Inferior parietal cortex (tissue), 1 donor: ENCODE measurements around the gene C20orf96.
"Not testable (repeated sequence)": the region's sequence is repeated elsewhere in the genome, so short reads cannot be mapped to it uniquely, and the experiment has no call there.

Experiments
- DNase-seq: peaks from one replicate; pipeline ENCODE4 v3.0.0-alpha.2; 2016; ENCODE audit errors: extremely low spot score

The C20orf96 gene, protein sequence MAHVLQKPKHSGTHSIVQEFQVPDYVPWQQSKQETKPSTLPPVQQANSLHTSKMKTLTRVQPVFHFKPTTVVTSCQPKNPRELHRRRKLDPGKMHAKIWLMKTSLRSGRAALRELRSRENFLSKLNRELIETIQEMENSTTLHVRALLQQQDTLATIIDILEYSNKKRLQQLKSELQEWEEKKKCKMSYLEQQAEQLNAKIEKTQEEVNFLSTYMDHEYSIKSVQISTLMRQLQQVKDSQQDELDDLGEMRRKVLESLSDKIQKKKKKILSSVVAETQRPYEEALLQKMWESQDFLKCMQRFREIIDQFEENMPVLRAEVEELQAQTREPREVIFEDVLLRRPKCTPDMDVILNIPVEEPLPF

DNA sequence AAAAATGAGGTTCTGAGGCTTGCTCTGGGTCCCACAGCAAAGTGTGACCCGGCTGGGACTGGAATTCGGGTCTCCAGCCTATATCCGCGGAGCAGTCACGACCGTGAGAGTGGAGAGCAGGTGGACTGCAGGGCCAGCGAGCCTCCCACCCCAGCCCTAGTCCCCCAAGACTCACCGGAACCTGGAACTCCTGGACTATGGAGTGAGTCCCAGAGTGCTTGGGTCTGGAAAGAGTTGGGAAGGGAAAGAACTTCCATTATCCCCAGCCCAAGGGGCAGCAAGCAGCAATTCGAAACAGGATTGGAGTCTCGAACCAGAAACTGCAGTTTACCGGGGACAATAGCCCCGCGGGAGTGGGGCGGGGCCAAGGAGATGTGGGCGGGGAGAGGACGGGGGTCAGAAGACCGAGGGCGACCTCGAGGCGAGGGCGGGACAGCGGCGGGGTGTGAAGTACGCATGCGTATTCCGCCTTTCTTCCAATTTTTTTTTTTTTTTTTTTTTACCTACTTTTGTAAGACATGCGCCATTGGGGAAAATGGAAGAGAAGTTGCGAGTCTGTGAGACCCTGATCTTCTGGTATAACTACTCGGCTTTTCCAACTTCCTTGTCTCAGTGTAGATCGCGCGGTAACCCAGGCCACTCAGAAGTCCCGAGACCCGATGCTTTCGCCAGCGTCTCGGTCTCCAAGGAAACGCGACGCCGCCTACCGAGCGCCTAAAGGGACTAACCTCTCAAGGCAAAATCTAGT lies at the start of gene C20orf96:
TSS of gene C20orf96 (minus strand) at position 667 of the 748 bp plus-strand sequence. CDS start at position 527, 140 bp downstream.
- DNase-seq: peak; percentile 93

- DNase-seq: not testable (repeated sequence)
Observed at GRCh38 chr20:336040-336439, 45.5 kb upstream of the C20orf96 start.

DNA sequence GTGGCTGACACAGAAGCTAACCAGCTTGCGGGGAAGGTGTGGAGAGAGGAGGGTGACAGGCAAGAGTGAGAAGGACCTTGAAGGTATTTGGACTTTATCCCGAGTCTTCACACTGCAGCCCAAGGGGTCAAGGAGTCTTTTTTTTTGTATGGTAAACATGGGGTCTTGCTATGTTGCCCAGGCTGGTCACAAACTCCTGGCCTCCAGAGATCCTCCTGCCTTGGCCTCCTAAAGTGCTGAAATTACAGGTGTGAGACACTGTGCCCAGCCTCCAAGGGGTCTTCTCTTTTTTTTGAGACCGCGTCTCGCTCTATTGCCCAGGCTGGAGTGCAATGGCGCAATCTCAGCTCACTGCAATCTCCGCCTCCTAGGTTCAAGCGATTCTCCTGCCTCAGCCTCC lies 44.0 kb upstream of the C20orf96 start:
- no peak for DNase-seq

- DNase-seq: peak; percentile 77
Observed at GRCh38 chr20:330233-331149, 39.9 kb upstream of the C20orf96 start.

GRCh38 chr20:329851-330232 lies 39.3 kb upstream of the C20orf96 start:
- DNase-seq: no peak

DNA sequence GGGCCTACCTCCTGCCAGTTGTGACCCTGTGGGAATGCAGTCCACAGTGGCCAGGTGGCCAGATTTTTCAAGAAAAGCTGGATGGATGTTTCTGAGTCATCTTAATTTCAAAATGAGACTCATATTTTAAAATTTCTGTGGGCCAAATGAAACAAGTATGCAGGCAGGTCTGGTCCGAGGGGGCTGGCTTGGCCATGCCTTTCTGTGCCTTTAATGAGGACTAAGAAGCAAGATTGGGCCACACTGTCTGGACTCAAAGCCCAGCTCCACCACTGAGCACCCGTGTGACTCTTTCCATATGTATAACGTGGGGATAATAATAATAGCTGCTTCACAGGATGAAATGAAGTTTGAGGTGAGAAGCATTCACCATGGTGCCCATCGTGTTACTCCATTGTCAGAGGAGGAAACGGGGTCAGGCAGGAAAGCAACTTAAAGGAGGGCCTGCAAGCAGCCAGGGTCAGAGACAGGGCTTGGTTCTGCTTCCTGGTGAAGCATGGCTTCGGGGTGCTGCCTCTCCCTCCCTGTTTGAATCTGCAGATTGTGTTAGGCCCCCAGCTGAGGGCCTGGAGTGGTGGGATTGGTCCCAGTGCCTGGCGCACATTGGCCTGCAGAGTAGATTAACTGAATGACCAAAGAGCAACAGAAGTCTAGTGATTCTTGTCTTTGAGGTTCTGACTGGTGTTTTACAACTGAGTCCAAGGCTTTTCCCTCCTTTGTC lies 38.6 kb upstream of the C20orf96 start:
- no peak for DNase-seq

DNA sequence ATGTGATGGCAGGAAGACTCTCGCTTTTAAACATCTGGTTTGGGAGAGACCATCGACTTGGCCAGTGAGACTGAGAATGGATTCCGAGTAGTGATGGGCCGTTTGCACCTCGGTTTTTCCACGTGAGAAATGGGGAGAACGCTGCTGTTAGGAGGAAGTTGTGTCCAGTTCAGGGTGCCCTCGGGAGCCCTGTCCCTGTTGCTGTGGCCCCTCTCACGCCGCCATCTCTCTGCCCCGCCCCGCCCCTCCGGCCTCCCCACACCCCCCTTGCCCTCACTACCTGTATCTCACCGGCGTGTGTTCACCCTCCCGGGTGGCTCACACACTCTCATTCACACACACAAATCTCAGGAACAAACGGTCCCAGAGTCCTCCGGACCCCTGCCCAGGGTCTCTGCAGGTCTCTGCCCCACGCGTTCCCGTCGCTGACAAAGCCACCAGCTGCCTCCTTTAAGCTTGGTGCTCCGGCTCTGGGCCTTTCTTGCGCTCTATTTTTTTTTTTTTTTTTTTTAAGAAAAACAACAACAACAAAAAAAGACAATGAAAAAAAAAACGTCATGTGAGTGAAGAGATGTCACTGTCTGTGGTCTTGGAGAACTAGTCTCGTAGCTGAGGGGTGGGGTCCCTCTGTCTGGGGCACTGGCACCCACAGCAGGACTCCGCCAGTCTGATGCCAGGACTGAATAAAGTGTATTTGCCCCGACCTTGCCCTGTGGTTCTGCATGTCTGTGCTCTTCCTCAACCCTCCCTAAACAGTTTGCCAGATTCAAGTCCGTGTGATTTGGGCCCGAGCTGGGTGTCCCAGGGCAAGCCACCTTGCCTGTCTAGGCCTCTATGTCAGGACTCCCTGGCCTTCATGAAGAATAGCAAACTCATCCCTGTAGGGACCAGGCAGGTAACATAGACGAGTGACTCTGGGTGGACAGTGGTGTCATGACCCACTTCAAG lies 37.8 kb upstream of the C20orf96 start:
- DNase-seq: no peak

DNA sequence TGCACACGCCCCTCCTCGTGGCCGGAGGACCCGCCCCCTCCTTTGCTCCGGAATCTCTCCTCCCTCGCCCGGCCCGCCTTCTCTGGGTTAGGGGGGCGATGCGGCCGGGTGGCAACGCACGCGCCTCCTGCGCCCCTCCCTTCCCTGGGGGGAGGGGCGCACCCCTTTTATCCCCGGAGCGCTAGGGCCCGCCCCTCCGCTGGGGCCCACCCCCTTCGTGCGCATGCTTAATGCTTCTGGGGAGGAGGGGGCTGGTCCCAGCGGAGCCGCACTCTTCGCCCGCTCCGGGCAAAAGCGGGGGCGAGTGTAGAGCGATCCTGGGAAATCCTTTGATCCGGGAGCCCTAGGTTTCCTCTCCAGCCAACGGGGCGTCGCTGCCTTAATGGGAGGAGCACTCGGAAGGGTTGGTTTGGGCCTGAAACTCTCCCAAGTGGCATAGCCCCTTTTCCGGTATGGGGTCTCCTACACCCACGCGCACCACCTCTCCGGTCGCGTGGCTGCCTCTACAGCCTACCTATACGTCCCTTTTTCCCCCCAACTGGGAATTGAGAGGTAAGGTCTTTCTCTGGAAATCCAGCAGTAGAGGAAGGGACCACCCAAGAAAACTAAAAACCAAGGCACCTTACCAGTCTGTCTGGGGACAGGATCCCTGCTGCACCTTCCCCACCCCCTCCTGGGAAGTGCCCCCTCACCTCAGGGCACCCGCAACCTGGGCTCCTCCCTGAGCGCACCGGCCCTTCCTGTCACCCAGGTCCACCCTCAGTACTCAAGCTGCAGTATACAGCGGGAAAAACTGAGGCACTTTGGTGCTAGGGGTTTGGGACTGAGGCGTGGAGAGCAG lies 36.9 kb upstream of the C20orf96 start:
- peak; percentile 87 for DNase-seq

GRCh38 chr20:326645-327185 lies 36.2 kb upstream of the C20orf96 start:
- DNase-seq: peak; percentile 12

DNA sequence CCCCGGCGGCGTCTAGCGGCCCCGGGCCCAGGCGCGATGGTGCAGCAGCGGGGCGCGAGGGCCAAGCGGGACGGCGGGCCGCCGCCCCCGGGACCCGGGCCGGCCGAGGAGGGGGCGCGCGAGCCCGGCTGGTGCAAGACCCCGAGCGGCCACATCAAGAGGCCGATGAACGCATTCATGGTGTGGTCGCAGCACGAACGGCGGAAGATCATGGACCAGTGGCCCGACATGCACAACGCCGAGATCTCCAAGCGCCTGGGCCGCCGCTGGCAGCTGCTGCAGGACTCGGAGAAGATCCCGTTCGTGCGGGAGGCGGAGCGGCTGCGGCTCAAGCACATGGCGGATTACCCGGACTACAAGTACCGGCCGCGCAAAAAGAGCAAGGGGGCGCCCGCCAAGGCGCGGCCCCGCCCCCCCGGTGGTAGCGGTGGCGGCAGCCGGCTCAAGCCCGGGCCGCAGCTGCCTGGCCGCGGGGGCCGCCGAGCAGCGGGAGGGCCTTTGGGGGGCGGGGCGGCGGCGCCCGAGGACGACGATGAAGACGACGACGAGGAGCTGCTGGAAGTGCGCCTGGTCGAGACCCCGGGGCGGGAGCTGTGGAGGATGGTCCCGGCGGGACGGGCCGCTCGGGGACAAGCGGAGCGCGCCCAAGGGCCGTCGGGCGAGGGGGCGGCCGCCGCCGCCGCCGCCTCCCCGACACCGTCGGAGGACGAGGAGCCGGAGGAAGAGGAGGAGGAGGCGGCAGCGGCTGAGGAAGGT lies 35.5 kb upstream of the C20orf96 start:
- peak; percentile 32 for DNase-seq

GRCh38 chr20:325045-325888 lies 34.7 kb upstream of the C20orf96 start, which contains the start of gene SOX12:
TSS of gene SOX12 (plus strand) at chr20:325552. CDS start at chr20:325925, 373 bp downstream.
- DNase-seq: peak; percentile 91

DNA sequence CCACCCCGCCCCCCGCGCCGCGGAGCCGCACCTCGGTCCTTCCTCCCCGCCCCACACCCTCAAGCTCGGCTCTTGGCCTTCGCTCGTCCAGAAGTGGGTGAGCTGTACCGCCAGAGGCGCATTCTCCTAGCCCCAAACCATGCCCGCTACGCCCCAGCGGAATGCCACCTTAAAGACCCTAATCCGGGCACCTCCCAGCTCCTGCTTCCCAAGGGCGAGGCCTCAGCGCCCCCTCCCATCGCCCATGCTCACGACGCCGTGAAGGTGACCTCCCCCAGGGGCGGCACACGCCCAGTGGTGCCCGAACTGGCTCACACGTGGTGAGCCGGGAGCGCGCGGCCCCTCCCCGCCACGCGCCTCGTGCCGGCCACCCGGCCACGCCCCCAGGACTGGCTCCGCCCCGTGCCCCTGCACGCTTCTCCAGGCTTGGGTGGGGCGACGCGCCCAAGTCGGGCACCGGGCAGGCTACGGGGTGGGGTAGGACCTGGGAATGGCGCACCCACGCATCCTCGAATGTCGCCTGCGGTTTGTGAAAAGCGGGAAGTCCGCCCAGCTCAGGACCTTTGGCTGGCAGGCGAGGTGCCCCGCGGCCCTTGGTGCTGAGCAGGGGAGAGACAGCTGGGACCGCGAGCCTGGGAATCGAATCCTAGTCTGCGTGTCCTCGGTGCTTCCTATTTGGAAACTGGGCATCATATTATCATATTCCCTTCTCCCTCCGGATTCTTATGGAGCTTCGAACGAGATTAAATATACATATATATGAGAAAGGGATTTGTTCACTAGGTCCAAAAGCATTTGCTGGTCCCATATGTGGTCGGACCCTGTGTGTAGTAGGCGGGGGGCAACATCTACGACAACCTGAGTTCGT lies 33.9 kb upstream of the C20orf96 start:
- peak; percentile 76 for DNase-seq

GRCh38 chr20:316316-317068 lies 25.9 kb upstream of the C20orf96 start:
- DNase-seq: no peak

DNA sequence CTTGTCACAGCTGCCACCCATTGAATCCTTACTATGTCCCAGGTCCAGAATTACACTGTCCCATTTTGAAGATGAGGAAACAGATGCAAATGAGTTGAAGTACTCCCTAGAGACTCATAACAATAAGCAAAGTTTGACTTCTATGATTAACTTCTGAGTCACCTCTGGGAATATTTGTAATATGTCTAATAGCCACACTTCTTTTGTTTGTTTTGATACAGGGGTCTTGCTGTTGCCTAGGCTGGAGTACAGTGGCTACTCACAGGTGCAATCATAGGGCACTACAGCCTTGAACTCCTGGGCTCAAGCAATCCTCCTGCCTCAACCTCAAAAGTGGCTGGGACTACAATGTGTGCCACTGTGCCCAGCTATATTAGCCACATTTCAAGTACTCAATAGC lies 23.4 kb upstream of the C20orf96 start:
- no peak for DNase-seq

- no peak for DNase-seq
Observed at GRCh38 chr20:313402-313801, 22.9 kb upstream of the C20orf96 start.
